Measurements from ENCODE around the gene TAAR2. TPM values are rescaled to one million over a fixed set of nuclear protein-coding genes. Genes with fewer than 3 reads are reported as not detected.

Gene TAAR2
- polyA plus RNA-seq, 1 donor (not counting 4 experiments of a cell fraction or from before 2014, with no cell fraction given) = not detected

DNA sequence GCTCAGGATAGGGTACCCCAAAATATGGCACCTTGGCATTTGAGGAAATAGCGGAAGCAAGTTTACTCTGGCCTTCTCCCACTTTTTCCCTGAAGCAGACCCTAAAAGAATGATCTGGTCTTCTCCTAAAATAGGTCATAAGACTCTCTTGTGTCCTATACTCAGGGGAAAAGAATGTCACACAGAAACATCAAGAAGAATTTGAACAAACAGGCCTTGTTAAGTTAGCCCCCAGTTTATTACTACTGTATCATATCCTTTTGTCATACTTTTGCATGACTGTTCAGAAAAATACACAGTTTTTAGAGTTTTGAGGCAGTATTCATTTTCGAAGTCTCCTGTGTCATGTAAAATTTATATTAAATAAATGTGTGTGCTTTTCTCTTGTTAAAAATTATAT lies 12.5 kb downstream of the TAAR2 start:
- DNase-seq (ENCODE audit: low read depth, low spot score) (no peak), FAIRE-seq (peak; percentile 17)

DNA sequence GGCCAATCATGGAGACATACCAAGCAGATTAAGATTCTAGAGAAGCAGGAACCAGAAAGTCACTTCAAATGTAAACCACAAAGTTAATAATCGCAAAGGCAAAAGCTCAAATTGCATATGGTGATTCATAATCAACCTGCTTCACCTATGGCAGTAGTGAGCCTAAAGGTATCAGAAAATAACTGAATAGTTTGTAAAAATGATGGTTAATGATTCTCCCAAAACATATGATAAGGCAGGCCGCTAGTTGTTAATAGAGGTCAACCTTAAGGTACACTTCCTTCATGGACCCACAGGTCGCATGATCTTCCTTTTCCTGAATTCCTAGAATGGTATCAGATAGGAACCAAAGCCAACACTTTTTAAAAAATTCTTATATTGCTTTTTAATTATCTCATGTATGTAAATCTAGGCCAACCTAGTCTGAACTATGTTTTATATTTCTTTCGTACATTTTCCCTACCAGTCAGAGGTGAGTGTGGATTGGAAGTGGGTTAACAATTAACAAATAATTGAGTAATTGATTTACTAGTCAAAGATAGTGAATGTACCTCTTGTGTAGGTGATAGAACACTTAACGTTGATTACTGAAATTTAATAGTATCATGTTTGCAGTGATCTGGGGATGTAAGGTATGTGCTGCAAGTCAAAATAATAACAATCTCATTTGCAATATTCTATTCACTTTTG lies 16.4 kb downstream of the TAAR2 start:
- dilution Hi-C loops (cut with MboI; ENCODE audit: extremely low pct_ligation_motif_present, low sequenced_read_pairs) = no loop called here
- no peaks in the 10 kb centered on the region for H4K20me1 ChIP-seq (ENCODE audit: control insufficient read depth, extremely low read depth, insufficient read depth, low read length)
- H3K27me3 ChIP-seq (ENCODE audit: control insufficient read depth, extremely low read depth, insufficient read depth, low read length) = no peaks in the 10 kb centered on the region
- FAIRE-seq = peak; percentile 49
- no peaks in the 10 kb centered on the region for H3K9me3 ChIP-seq (ENCODE audit: control insufficient read depth, low read depth, low read length)
- no peaks in the 10 kb centered on the region for H3K79me2 ChIP-seq (ENCODE audit: control insufficient read depth, insufficient read depth, low read length)
- no peak overlapping the region for H2AFZ ChIP-seq (ENCODE audit: control insufficient read depth, low read length)
- no peaks in the 10 kb centered on the region for H3K36me3 ChIP-seq (ENCODE audit: control insufficient read depth in 2 of 2, extremely low read depth in 1 of 2, insufficient read depth in 2 of 2, low read length in 2 of 2)
- TF ChIP-seq EZH2 (IDR thresholded peaks at IDR 0.05; ENCODE audit: low read length) (no peak), CTCF (optimal IDR thresholded peaks at IDR 0.05 in 1 of 3, IDR thresholded peaks at IDR 0.05 in 1 of 3, conservative IDR thresholded peaks at IDR 0.05 in 1 of 3; ENCODE audit: extremely low read depth in 1 of 3, insufficient read depth in 2 of 3, low read length in 3 of 3) (no peak)
- H3K4me1 ChIP-seq (ENCODE audit: control insufficient read depth, extremely low read depth, insufficient read depth, low read length) = peaks cover 8% of the 10 kb centered on the region
- no peak overlapping the region for H3K4me2 ChIP-seq (ENCODE audit: control insufficient read depth, extremely low read depth, insufficient read depth, low read depth, low read length)
- H3K4me3 ChIP-seq (ENCODE audit: control insufficient read depth in 2 of 3, extremely low read depth in 1 of 3, insufficient read depth in 2 of 3, low read depth in 1 of 3, low read length in 3 of 3) = no peak overlapping the region
- no peak overlapping the region for H3K9ac ChIP-seq (ENCODE audit: control insufficient read depth, extremely low read depth, insufficient read depth, low read length)
- H3K9me1 ChIP-seq (ENCODE audit: control insufficient read depth, extremely low read depth, insufficient read depth, low read length) = no peaks in the 10 kb centered on the region
- no peak for DNase-seq (ENCODE audit: low read depth, low spot score)
- H3K27ac ChIP-seq (ENCODE audit: control insufficient read depth, insufficient read depth, low read length) = no peak overlapping the region

More for the DNA sequence above, 12.5 kb downstream of the TAAR2 start:
- TF ChIP-seq CTCF (optimal IDR thresholded peaks at IDR 0.05 in 1 of 3, IDR thresholded peaks at IDR 0.05 in 1 of 3, conservative IDR thresholded peaks at IDR 0.05 in 1 of 3; ENCODE audit: extremely low read depth in 1 of 3, insufficient read depth in 2 of 3, low read length in 3 of 3) (no peak), EZH2 (IDR thresholded peaks at IDR 0.05; ENCODE audit: low read length) (no peak)
- no peak overlapping the region for H3K9ac ChIP-seq (ENCODE audit: control insufficient read depth, extremely low read depth, insufficient read depth, low read length)
- H3K4me3 ChIP-seq (ENCODE audit: control insufficient read depth in 2 of 3, extremely low read depth in 1 of 3, insufficient read depth in 2 of 3, low read depth in 1 of 3, low read length in 3 of 3) = no peak overlapping the region
- H3K27ac ChIP-seq (ENCODE audit: control insufficient read depth, insufficient read depth, low read length) = no peak overlapping the region
- H3K79me2 ChIP-seq (ENCODE audit: control insufficient read depth, insufficient read depth, low read length) = no peaks in the 10 kb centered on the region
- no peak overlapping the region for H3K4me2 ChIP-seq (ENCODE audit: control insufficient read depth, extremely low read depth, insufficient read depth, low read depth, low read length)
- H3K9me1 ChIP-seq (ENCODE audit: control insufficient read depth, extremely low read depth, insufficient read depth, low read length) = no peaks in the 10 kb centered on the region
- no peaks in the 10 kb centered on the region for H3K36me3 ChIP-seq (ENCODE audit: control insufficient read depth in 2 of 2, extremely low read depth in 1 of 2, insufficient read depth in 2 of 2, low read length in 2 of 2)
- no peak overlapping the region for H2AFZ ChIP-seq (ENCODE audit: control insufficient read depth, low read length)
- H3K27me3 ChIP-seq (ENCODE audit: control insufficient read depth, extremely low read depth, insufficient read depth, low read length) = no peaks in the 10 kb centered on the region
- dilution Hi-C loops (cut with MboI; ENCODE audit: extremely low pct_ligation_motif_present, low sequenced_read_pairs) = no loop called here
- no peaks in the 10 kb centered on the region for H4K20me1 ChIP-seq (ENCODE audit: control insufficient read depth, extremely low read depth, insufficient read depth, low read length)
- H3K9me3 ChIP-seq (ENCODE audit: control insufficient read depth, low read depth, low read length) = no peaks in the 10 kb centered on the region
- H3K4me1 ChIP-seq (ENCODE audit: control insufficient read depth, extremely low read depth, insufficient read depth, low read length) = peaks cover 17% of the 10 kb centered on the region

All from keratinocyte (primary cell).